ENCODE measurements around the gene ZNF629.
A peak's percentile ranks its signal among the peaks of the same experiment; 100 is the strongest.
"Not testable (repeated sequence)": the region's sequence is repeated elsewhere in the genome, so short reads cannot be mapped to it uniquely, and the experiment has no call there.

Gene ZNF629

GRCh38 chr16:30786936-30787612 lies at the start of gene ZNF629:
Gene ZNF629 (minus strand): TSS chr16:30787205. CDS start chr16:30784482, 2,723 bp downstream.
- no peak for DNase-seq (ENCODE audit: low read depth in 1 of 2, low spot score in 1 of 2)

GRCh38 chr16:30834130-30834740 lies 47.2 kb upstream of the ZNF629 start:
- DNase-seq (ENCODE audit: low read depth in 1 of 2, low spot score in 1 of 2) = no peak

- DNase-seq (ENCODE audit: low read depth in 1 of 2, low spot score in 1 of 2) = no peak
Measured at GRCh38 chr16:30830072-30830417, 43.0 kb upstream of the ZNF629 start.

GRCh38 chr16:30829130-30830071 lies 42.4 kb upstream of the ZNF629 start:
- DNase-seq (ENCODE audit: low read depth in 1 of 2, low spot score in 1 of 2) = no peak

- no peak for DNase-seq (ENCODE audit: low read depth in 1 of 2, low spot score in 1 of 2)
Measured at GRCh38 chr16:30821891-30822290, 34.9 kb upstream of the ZNF629 start.

GRCh38 chr16:30821441-30821840 lies 34.4 kb upstream of the ZNF629 start:
- DNase-seq (ENCODE audit: low read depth in 1 of 2, low spot score in 1 of 2) = not testable (repeated sequence)

GRCh38 chr16:30820952-30821421 lies 34.0 kb upstream of the ZNF629 start:
- DNase-seq (ENCODE audit: low read depth in 1 of 2, low spot score in 1 of 2) = no peak

GRCh38 chr16:30816769-30817168 lies 29.8 kb upstream of the ZNF629 start:
- no peak for DNase-seq (ENCODE audit: low read depth in 1 of 2, low spot score in 1 of 2)

- no peak for DNase-seq (ENCODE audit: low read depth in 1 of 2, low spot score in 1 of 2)
Measured at GRCh38 chr16:30813821-30814189, 26.8 kb upstream of the ZNF629 start.

GRCh38 chr16:30809675-30810074 lies 22.7 kb upstream of the ZNF629 start:
- DNase-seq (ENCODE audit: low read depth in 1 of 2, low spot score in 1 of 2) = not testable (repeated sequence)

GRCh38 chr16:30808890-30809426 lies 22.0 kb upstream of the ZNF629 start:
- not testable (repeated sequence) for DNase-seq (ENCODE audit: low read depth in 1 of 2, low spot score in 1 of 2)

- DNase-seq (ENCODE audit: low read depth in 1 of 2, low spot score in 1 of 2) = no peak
Measured at GRCh38 chr16:30808146-30808545, 21.1 kb upstream of the ZNF629 start.

- DNase-seq (ENCODE audit: low read depth in 1 of 2, low spot score in 1 of 2) = peak; percentile 39 to 46
Measured at GRCh38 chr16:30805370-30806169, 18.6 kb upstream of the ZNF629 start.

- DNase-seq (ENCODE audit: low read depth in 1 of 2, low spot score in 1 of 2) = no peak
Measured at GRCh38 chr16:30805056-30805369, 18.0 kb upstream of the ZNF629 start.

- no peak for DNase-seq (ENCODE audit: low read depth in 1 of 2, low spot score in 1 of 2)
Measured at GRCh38 chr16:30802936-30803335, 15.9 kb upstream of the ZNF629 start.

- DNase-seq (ENCODE audit: low read depth in 1 of 2, low spot score in 1 of 2) = no peak
Measured at GRCh38 chr16:30797670-30798309, 10.8 kb upstream of the ZNF629 start.

GRCh38 chr16:30794634-30795033 lies 7.6 kb upstream of the ZNF629 start:
- DNase-seq (ENCODE audit: low read depth in 1 of 2, low spot score in 1 of 2) = no peak

- DNase-seq (ENCODE audit: low read depth in 1 of 2, low spot score in 1 of 2) = no peak
Measured at GRCh38 chr16:30793508-30794069, 6.6 kb upstream of the ZNF629 start.

GRCh38 chr16:30787613-30788378 lies 791 bp upstream of the ZNF629 start:
- DNase-seq (ENCODE audit: low read depth in 1 of 2, low spot score in 1 of 2) = no peak
